Memory B cell (primary cell): Measurements from ENCODE around the gene CHCHD4.
A peak's percentile ranks its signal among the peaks of the same experiment; 100 is the strongest.

Source experiments
- ATAC-seq: fragments of 150-1000 bp; cut with Tn5 transposase; 2 replicates; pipeline ENCODE4 v1.10.0; 2021; ENCODE audit warnings: low read depth, mild to moderate bottlenecking, moderate library complexity
- DNase-seq, 2 donors: peaks; one replicate each; pipeline ENCODE4 v3.0.0; 2022; ENCODE audit warnings: low spot score in 2 of 2
- H3K27ac Mint-ChIP-seq: one replicate; pipeline ENCODE4 v1.8.0; 2022; ENCODE audit warnings: mild to moderate bottlenecking, moderate library complexity, mixed read lengths
- H3K27me3 Mint-ChIP-seq: one replicate; pipeline ENCODE4 v1.8.0; 2022; ENCODE audit warnings: mixed read lengths
- H3K36me3 Mint-ChIP-seq: one replicate; pipeline ENCODE4 v1.8.0; 2022; ENCODE audit warnings: mild to moderate bottlenecking, mixed read lengths
- H3K4me1 Mint-ChIP-seq: one replicate; pipeline ENCODE4 v1.8.0; 2022; ENCODE audit warnings: mixed read lengths
- H3K4me3 Mint-ChIP-seq: one replicate; pipeline ENCODE4 v1.8.0; 2022; ENCODE audit warnings: mild to moderate bottlenecking, moderate library complexity, mixed read lengths
- H3K9me3 Mint-ChIP-seq: one replicate; pipeline ENCODE4 v1.8.0; 2022; ENCODE audit warnings: mixed read lengths

CHCHD4 gene

DNA sequence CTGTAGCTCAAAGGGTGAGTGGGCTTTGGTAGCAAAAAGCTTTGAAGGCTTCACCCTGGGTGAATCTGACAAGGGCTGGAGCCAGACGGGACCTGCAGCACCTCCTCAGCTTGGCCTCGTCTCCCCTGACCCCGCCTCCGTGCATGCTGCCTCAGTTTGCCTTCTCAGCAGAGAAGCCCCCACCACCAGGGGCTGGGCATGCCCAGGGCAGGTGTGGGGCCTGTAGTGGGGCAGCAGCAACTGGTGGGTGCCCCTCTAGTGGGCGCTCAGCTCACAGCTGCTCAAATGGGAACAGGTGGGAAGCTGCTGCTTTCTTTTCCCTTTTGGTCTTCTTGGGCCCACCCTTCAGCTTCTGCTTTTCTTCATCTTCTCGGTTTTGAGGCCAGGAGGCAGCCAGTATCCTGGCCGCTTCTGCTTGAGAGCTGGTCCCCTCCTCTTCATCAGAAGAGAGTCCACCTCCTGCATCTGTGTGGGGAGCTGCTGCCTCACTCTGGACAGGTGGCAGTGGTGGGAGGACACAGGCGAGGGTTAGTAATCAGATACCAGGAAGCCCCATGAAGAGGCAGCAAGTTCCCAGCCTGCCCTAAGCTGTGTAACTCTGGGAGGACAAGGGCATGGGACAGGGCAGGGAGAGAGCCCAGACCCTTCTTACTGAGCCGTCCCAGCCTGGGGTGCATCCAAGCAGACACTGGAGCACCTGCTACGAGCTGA is 21.2 kb upstream of the CHCHD4 start:
- peaks cover 29% of the 10 kb centered on the region for H3K36me3 Mint-ChIP-seq

DNA sequence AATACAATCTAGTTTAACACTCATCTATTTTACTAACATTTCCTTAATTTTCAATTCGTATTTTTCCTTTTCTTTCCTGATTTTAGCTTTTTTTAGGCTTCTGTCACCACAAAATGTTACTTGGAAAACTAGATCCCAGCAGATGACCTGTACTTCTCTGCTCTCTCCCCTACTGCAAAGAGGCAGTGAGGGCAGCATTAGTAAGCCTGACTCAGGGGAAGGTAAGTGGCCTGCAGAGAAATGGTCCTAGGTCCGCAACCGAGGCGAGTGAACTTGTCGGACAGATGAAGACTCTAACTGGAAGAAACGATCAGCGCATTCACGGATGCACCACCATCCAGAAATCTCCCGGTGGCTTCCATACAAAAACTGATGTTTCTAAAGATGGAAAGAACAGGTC is 20.6 kb upstream of the CHCHD4 start:
- H3K36me3 Mint-ChIP-seq = peaks cover 25% of the 10 kb centered on the region
- ATAC-seq (no peak), DNase-seq (no peak)
- peak overlapping the region; percentile 98 for H3K27ac Mint-ChIP-seq
- no peaks in the 10 kb centered on the region for H3K9me3 Mint-ChIP-seq
- peaks cover 14% of the 10 kb centered on the region for H3K4me1 Mint-ChIP-seq
- H3K4me3 Mint-ChIP-seq = no peak overlapping the region
- no peaks in the 10 kb centered on the region for H3K27me3 Mint-ChIP-seq

More for the DNA sequence above, 21.2 kb upstream of the CHCHD4 start:
- DNase-seq (no peak), ATAC-seq (no peak)
- H3K4me1 Mint-ChIP-seq = peaks cover 14% of the 10 kb centered on the region
- H3K4me3 Mint-ChIP-seq = no peak overlapping the region
- peak overlapping the region; percentile 98 for H3K27ac Mint-ChIP-seq
- H3K27me3 Mint-ChIP-seq = no peaks in the 10 kb centered on the region
- H3K9me3 Mint-ChIP-seq = no peaks in the 10 kb centered on the region

DNA sequence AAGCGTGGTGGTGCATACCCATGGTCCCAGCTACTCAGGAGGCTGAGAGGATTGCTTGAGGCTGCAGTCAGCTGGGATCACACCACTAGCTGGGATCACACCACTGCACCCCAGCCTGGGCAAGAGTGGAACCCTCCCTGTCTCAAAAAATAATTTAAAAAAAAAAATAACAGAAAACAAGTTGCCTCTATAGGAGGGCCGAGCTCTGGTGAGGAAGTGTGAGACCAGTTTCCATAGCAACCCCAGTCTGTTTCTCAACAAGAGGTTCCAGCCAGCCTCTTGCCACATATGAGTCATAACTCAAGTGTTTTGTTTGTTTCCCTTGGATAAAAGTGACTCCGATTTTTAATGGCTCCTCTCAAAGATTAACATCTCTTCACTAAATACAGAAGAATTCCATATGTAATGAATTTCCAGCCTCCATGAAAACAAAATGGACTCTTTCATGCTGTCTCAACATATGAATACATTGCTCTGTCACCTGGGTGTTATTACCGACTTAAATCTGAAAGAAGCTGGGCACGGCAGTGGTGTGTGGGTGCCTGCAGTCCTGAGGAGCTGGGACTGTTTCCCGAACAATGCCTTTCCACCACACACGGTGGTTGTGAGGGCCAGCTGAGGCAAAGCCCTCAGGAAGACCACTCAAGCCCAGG is 19.9 kb upstream of the CHCHD4 start:
- ATAC-seq (peak; percentile 97), DNase-seq (peak; percentile 39 to 69)
- Mint-ChIP-seq H3K36me3 (peaks cover 25% of the 10 kb centered on the region), H3K4me1 (peaks cover 14% of the 10 kb centered on the region), H3K27ac (peak overlapping the region; percentile 98), H3K9me3 (no peaks in the 10 kb centered on the region), H3K27me3 (no peaks in the 10 kb centered on the region), H3K4me3 (peak overlapping the region; percentile 25)

DNA sequence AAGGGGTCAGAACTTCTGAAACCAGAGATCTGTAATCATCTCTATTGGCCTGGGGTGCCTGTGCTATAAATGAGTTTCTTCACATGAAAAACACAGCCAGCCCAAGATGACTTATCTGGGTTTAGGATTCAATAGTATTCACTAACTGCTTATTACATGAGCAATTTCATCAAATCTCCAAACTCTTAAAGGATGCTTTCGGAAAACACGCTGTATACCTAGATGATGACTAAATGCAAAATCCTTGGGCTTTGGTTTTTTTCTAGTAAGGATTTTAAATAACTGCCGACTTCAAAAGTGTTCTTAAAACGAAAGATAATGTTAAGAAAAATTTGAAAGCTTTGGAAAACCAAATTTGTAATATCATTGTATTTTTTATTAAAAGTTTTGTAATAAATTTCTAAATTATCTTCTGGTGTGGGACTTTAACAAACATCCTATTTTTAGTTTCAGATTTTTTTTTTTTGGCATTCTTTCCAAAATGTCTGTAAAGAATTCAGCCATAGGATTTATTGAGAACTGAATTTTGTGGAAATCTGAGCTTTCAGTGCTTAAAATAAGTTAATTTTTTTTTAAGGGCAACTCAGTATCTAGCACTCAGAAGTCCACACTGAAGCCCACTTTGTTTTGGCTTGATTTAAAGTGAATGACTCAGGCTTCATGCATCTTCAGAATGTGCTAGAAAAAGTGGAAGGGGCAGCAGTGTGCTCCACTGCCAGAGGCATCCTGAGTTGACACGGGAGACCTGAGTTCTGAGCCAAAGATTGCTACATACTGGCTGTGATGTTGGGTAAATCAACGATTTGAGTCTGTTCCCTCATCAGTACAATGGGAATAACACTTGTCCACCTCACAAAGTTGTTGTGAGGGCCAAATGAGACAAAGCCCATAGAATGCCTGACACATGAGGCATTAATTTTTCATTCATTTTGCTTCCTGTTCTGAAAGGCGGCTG is 18.9 kb upstream of the CHCHD4 start:
- Mint-ChIP-seq H3K9me3 (no peaks in the 10 kb centered on the region), H3K36me3 (peaks cover 27% of the 10 kb centered on the region), H3K27ac (peak overlapping the region; percentile 98), H3K4me3 (no peak overlapping the region), H3K4me1 (peaks cover 14% of the 10 kb centered on the region), H3K27me3 (no peaks in the 10 kb centered on the region)
- ATAC-seq (no peak), DNase-seq (no peak)

DNA sequence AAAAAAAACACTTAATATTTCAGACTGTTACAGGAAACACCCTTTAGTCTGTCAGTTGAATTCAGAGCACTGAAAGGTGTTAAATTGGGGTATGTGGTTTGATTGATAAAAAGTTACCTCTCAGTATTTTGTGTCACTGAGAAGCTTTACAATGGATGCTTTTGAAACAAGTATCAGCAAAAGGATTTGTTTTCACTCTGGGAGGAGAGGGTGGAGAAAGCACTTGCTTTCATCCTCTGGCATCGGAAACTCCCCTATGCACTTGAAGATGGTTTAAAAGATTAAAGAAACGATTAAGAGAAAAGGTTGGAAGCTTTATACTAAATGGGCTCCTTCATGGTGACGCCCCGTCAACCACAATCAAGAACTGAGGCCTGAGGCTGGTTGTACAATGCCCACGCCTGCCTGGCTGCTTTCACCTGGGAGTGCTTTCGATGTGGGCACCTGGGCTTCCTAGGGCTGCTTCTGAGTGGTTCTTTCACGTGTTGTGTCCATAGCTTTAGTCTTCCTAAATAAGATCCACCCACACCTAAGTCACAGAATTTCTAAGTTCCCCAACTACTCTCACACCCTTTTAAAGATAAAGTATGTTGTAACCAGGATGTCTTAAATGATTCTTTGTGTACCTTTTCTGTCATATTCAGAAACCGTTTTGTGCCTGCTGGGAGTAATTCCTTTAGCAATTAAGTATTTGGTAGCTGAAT is 18.0 kb upstream of the CHCHD4 start:
- no peaks in the 10 kb centered on the region for H3K27me3 Mint-ChIP-seq
- no peak for ATAC-seq
- peak overlapping the region; percentile 97 for H3K27ac Mint-ChIP-seq
- H3K4me1 Mint-ChIP-seq = peaks cover 14% of the 10 kb centered on the region
- no peak for DNase-seq
- no peak overlapping the region for H3K4me3 Mint-ChIP-seq
- no peaks in the 10 kb centered on the region for H3K9me3 Mint-ChIP-seq
- H3K36me3 Mint-ChIP-seq = peaks cover 27% of the 10 kb centered on the region

DNA sequence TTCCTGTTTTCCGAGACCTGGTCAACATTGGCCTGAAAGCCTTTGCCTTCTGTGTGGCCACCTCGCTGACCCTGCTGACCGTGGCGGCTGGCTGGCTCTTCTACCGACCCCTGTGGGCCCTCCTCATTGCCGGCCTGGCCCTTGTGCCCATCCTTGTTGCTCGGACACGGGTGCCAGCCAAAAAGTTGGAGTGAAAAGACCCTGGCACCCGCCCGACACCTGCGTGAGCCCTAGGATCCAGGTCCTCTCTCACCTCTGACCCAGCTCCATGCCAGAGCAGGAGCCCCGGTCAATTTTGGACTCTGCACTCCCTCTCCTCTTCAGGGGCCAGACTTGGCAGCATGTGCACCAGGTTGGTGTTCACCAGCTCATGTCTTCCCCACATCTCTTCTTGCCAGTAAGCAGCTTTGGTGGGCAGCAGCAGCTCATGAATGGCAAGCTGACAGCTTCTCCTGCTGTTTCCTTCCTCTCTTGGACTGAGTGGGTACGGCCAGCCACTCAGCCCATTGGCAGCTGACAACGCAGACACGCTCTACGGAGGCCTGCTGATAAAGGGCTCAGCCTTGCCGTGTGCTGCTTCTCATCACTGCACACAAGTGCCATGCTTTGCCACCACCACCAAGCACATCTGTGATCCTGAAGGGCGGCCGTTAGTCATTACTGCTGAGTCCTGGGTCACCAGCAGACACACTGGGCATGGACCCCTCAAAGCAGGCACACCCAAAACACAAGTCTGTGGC is 17.1 kb upstream of the CHCHD4 start:
- no peaks in the 10 kb centered on the region for H3K9me3 Mint-ChIP-seq
- H3K4me3 Mint-ChIP-seq = no peak overlapping the region
- no peak for DNase-seq
- peaks cover 25% of the 10 kb centered on the region for H3K36me3 Mint-ChIP-seq
- no peak for ATAC-seq
- H3K27me3 Mint-ChIP-seq = no peaks in the 10 kb centered on the region
- peaks cover 14% of the 10 kb centered on the region for H3K4me1 Mint-ChIP-seq
- H3K27ac Mint-ChIP-seq = peak overlapping the region; percentile 97

DNA sequence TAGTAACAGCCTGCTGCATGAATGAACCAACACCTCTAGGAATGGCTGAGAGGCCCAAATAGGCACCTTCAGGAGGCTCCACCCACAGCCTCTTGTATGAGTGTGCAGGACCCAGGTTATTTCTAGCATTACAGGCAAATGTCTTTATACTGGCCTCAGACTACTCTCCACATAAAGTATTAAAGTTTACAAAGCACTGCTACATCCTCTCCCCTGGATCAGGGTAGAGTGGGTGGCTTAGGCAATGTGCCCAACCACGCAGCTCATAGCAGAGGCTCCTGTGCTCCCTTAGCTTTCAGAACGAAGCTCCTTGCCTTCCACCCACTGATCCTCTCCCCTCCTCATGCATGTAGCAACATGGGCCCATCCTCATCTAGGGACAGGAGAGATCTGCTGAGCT is 16.5 kb upstream of the CHCHD4 start:
- Mint-ChIP-seq H3K27ac (peak overlapping the region; percentile 97), H3K36me3 (peaks cover 21% of the 10 kb centered on the region), H3K27me3 (no peaks in the 10 kb centered on the region), H3K9me3 (no peaks in the 10 kb centered on the region), H3K4me3 (no peak overlapping the region), H3K4me1 (peaks cover 14% of the 10 kb centered on the region)
- ATAC-seq (no peak), DNase-seq (no peak)

DNA sequence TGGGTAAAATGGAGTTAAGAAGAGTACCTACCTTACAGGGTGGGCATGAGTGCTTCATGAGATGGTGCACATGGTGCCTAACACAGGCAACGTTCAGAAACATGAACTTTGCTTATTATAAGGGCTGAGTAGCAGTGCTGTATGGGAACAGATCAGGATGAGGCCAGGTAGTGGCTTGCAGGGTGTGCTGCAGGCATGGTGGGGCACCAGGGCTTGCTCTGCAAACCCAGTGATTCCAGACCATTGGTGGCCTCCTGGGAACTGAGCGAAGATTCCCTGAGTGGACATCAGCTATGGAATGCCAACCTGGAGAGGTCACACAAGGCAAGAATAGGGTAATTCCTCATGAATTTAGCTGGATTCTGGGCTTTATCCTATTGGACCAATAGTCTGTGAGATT is 16.0 kb upstream of the CHCHD4 start:
- Mint-ChIP-seq H3K27ac (peak overlapping the region; percentile 77), H3K27me3 (no peaks in the 10 kb centered on the region), H3K9me3 (no peaks in the 10 kb centered on the region), H3K36me3 (peaks cover 21% of the 10 kb centered on the region), H3K4me3 (no peak overlapping the region), H3K4me1 (peaks cover 12% of the 10 kb centered on the region)
- no peak for DNase-seq
- ATAC-seq = no peak

DNA sequence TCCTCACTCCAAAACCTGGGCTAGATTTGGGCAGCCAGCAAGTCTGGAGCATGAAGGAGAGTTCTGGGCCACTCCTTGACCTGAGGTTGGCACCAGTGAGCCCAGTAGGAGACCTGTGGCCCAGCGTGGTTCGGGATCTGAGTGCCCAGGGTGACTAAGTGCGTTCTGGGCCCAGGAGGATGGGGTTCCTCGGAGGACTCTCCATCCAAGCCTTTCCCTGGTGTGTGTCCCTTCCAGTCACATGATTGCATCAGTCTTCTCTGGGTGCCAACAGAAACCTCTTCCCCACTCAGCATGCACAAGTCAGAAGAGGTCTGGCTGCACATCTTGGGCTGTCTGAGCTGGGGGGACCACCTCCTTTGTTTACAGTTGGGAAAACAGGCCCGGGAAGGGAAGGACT is 15.1 kb upstream of the CHCHD4 start:
- H3K9me3 Mint-ChIP-seq = no peaks in the 10 kb centered on the region
- H3K27ac Mint-ChIP-seq = peak overlapping the region; percentile 77
- ATAC-seq (no peak), DNase-seq (no peak)
- H3K4me3 Mint-ChIP-seq = no peak overlapping the region
- H3K4me1 Mint-ChIP-seq = peaks cover 8% of the 10 kb centered on the region
- no peaks in the 10 kb centered on the region for H3K27me3 Mint-ChIP-seq
- H3K36me3 Mint-ChIP-seq = peaks cover 21% of the 10 kb centered on the region

DNA sequence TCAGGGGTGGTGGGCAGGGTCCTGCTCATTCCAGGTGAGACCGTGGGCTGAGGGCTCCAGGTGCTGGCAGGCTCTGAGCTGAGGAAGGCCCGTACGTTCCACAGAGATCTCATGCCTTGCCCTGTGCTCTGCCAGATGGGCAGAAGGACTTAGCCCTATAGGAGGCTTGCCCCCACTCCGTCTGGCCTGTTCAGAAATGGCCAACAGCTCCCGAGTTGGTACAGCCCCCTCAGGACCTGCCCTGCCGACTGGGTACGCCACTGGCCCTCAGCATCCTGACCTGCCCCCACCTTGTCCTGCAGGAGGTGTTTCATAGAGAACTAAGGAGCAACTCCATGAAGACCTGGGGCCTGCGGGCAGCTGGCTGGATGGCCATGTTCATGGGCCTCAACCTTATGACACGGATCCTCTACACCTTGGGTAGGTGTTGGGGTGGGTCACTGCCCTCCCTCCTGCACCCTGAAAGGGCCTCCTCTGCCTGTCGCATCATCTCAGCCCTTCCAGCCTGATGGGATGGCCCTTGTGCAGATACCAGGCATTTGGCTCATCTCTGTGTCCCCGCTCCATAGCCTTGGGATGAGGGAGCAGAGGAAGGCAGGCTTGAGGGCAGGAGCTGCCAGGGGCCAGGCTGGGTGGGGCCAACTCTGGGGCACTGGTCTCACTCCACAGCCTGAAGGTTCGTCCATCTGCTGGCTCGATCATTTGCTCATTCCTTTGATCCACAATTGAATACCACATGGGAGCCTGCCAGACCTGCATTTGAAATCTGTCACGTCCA is 14.4 kb upstream of the CHCHD4 start:
- peaks cover 23% of the 10 kb centered on the region for H3K36me3 Mint-ChIP-seq
- no peak for DNase-seq
- H3K27me3 Mint-ChIP-seq = no peaks in the 10 kb centered on the region
- no peak for ATAC-seq
- peaks cover 2% of the 10 kb centered on the region for H3K4me1 Mint-ChIP-seq
- H3K9me3 Mint-ChIP-seq = no peaks in the 10 kb centered on the region
- H3K4me3 Mint-ChIP-seq = no peak overlapping the region
- H3K27ac Mint-ChIP-seq = peak overlapping the region; percentile 77

DNA sequence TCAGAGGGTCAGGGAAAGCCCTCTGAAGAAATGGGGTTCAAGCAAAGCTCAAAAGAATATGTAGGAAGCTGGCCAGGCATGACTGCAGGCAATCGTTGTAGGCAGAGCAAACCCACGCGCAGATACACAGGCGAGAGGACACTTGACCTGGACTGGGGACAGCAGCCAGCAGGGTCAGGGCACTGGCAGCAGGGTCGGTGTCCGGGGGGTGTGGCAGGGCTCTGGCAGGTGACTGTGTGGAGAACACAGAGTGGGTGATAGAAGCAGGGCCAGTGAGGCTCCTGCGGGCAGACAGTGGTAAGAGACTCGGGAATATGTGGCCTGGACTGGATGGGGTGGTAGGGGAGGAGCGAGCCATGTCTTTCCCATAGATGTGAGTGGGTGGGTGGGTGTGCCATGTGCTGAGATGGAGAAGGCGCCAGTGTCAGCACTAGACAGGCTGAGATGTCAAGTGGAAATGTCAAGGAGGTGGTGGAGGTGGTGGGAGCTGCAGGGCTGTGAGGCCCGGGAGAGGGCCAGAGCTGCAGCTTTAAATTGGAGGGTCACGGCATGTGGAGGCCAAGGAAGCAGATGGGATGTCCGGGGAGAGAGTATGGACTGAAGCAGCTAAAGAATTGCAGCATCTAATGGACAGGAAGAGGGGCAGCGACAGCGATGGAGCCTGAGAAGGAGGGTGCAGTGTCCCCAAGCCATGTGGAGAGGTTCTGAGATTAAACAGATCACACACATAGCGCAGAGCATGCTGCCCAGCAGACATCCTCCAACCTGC is 13.6 kb upstream of the CHCHD4 start:
- H3K36me3 Mint-ChIP-seq = peaks cover 26% of the 10 kb centered on the region
- H3K9me3 Mint-ChIP-seq = no peaks in the 10 kb centered on the region
- DNase-seq (no peak), ATAC-seq (no peak)
- H3K27ac Mint-ChIP-seq = peak overlapping the region; percentile 57
- no peaks in the 10 kb centered on the region for H3K4me1 Mint-ChIP-seq
- no peak overlapping the region for H3K4me3 Mint-ChIP-seq
- H3K27me3 Mint-ChIP-seq = no peaks in the 10 kb centered on the region

DNA sequence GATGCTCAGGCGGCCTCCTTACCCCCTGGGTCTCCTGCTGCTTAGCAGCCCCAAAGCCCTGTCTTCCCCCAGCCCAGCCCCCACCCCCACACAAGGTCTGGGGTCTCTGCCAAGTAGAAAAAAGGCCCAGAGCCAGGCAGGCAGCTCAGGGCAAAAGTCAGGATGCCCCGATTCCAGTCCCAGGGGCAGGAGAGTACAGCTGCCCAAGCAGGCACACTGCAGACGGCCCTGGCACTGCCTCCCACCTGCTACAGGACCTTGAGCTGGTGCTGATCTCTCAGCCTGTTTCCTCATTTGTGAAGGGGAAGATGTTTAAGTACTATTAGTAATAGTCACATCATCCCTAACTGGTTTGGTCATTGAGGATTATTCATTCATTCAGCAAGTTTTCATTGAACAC is 12.8 kb upstream of the CHCHD4 start:
- ATAC-seq (no peak), DNase-seq (no peak)
- H3K27me3 Mint-ChIP-seq = no peaks in the 10 kb centered on the region
- H3K27ac Mint-ChIP-seq = peak overlapping the region; percentile 57
- H3K4me3 Mint-ChIP-seq = no peak overlapping the region
- no peaks in the 10 kb centered on the region for H3K9me3 Mint-ChIP-seq
- H3K36me3 Mint-ChIP-seq = peaks cover 31% of the 10 kb centered on the region
- H3K4me1 Mint-ChIP-seq = no peaks in the 10 kb centered on the region
